ENCODE results near the gene TTC9C. TPM values are rescaled to one million over a fixed set of nuclear protein-coding genes. Genes with fewer than 3 reads are reported as not detected.

The TTC9C gene
- total and polyA plus RNA-seq, 2 of the 13 experiments (the other 11 are each of a cell fraction or from before 2014, with no cell fraction given): 28.0 to 36.4 TPM

- TF ChIP-seq ZNF33B (CRISPR knock-in tag; IDR thresholded peaks at IDR 0.05) (peak; percentile 75), PAXIP1 (CRISPR knock-in tag; conservative IDR thresholded peaks at IDR 0.05) (peak; percentile 68), FOXO1 (CRISPR knock-in tag; IDR thresholded peaks at IDR 0.05) (peak; percentile 58; the same call in 1 of the 2 replicates), NFRKB (IDR thresholded peaks at IDR 0.05) (no peak), ZNF619 (CRISPR knock-in tag; IDR thresholded peaks at IDR 0.05) (peak; percentile 81; the same call in 1 of the 2 replicates), NFKBIZ (CRISPR knock-in tag; IDR thresholded peaks at IDR 0.05) (0 out of 2 replicates have a peak, but pooled peaks have one; percentile 62), CENPX (CRISPR knock-in tag; IDR thresholded peaks at IDR 0.05) (no peak), IRX3 (CRISPR knock-in tag; IDR thresholded peaks at IDR 0.05; ENCODE audit: borderline replicate concordance, low read depth) (peak; percentile 92; the same call in 1 of the 2 replicates), ZNF564 (CRISPR knock-in tag; IDR thresholded peaks at IDR 0.05) (peak; percentile 49; the same call in 1 of the 2 replicates), ZNF326 (CRISPR knock-in tag; IDR thresholded peaks at IDR 0.05; ENCODE audit: borderline replicate concordance) (no peak), YY1 (IDR thresholded peaks at IDR 0.05; ENCODE audit: insufficient read depth, insufficient replicate concordance, low read depth, low read length) (peak; percentile 93), REL (CRISPR knock-in tag; conservative IDR thresholded peaks at IDR 0.05) (no peak), ATF1 (CRISPR knock-in tag; IDR thresholded peaks at IDR 0.05) (peak; percentile 90), AHR (CRISPR knock-in tag; IDR thresholded peaks at IDR 0.05) (peak; percentile 95), KLF12 (CRISPR knock-in tag; IDR thresholded peaks at IDR 0.05; ENCODE audit: borderline replicate concordance) (0 out of 2 replicates have a peak, but pooled peaks have one; percentile 21), NCOA2 (CRISPR knock-in tag; IDR thresholded peaks at IDR 0.05) (peak; percentile 59), SMARCE1 (IDR thresholded peaks at IDR 0.05; ENCODE audit: borderline replicate concordance) (no peak), MAF1 (CRISPR knock-in tag; IDR thresholded peaks at IDR 0.05; ENCODE audit: borderline replicate concordance) (peak; percentile 69), ZNF747 (CRISPR knock-in tag; IDR thresholded peaks at IDR 0.05; ENCODE audit: borderline replicate concordance) (peak; percentile 63; the same call in 1 of the 2 replicates), TBP (CRISPR knock-in tag; IDR thresholded peaks at IDR 0.05) (peak; percentile 28; the same call in 1 of the 2 replicates), KDM4B (CRISPR knock-in tag; IDR thresholded peaks at IDR 0.05) (no peak; the same call in 1 of the 2 replicates), ZNF510 (CRISPR knock-in tag; IDR thresholded peaks at IDR 0.05; ENCODE audit: low read depth) (peak; percentile 96; the same call in 1 of the 2 replicates), RXRA (CRISPR knock-in tag; IDR thresholded peaks at IDR 0.05) (peak; percentile 82), ZNF331 (CRISPR knock-in tag; IDR thresholded peaks at IDR 0.05) (peak; percentile 31), MLXIP (CRISPR knock-in tag; IDR thresholded peaks at IDR 0.05; ENCODE audit: borderline replicate concordance) (no peak; the same call in 1 of the 2 replicates)
Observed at GRCh38 chr11:62787005-62787759, 58.9 kb downstream of the TTC9C start, which contains the start of gene TMEM179B (continued).
